GM23338 (cell line): ENCODE results near the gene SUSD2. TPM values are rescaled to one million over a fixed set of nuclear protein-coding genes. Genes with fewer than 3 reads are reported as not detected.

Source experiments
- ATAC-seq: fragments of 200-7000 bp; cut with Tn5 transposase; 3 replicates; pipeline ENCODE4 v1.9.1; 2020
- DNase-seq: peaks from one replicate; pipeline ENCODE4 v3.0.0-alpha.2; 2015; ENCODE audit warnings: low spot score
- H2AFZ ChIP-seq: fragments of 200-600 bp; sonication (generic); 2 replicates; pipeline ENCODE4 v1.8.0; 2016; ENCODE audit warnings: antibody characterized with exemption, mild to moderate bottlenecking, moderate library complexity
- H3F3A ChIP-seq: fragments of 200-600 bp; sonication (generic); replicated peaks from 2 replicates; pipeline ENCODE4 v1.8.0; 2017; ENCODE audit warnings: antibody characterized with exemption, mixed run types, low read depth
- H3K27ac ChIP-seq: fragments of 200-600 bp; sonication (generic); 2 replicates; pipeline ENCODE4 v1.6.1; 2016; ENCODE audit warnings: low read depth
- H3K27me3 ChIP-seq: fragments of 200-600 bp; sonication (generic); 2 replicates; pipeline ENCODE4 v1.8.0; 2016; ENCODE audit warnings: mild to moderate bottlenecking, mixed run types, moderate library complexity; ENCODE audit not compliant: insufficient read depth
- H3K36me3 ChIP-seq: fragments of 200-600 bp; sonication (generic); 2 replicates; pipeline ENCODE4 v1.8.0; 2016; ENCODE audit warnings: mild to moderate bottlenecking; ENCODE audit not compliant: insufficient read depth
- H3K4me1 ChIP-seq: fragments of 200-600 bp; sonication (generic); 2 replicates; pipeline ENCODE4 v1.8.0; 2016; ENCODE audit warnings: mild to moderate bottlenecking, moderate library complexity; ENCODE audit not compliant: insufficient read depth
- H3K4me2 ChIP-seq: fragments of 200-600 bp; sonication (generic); 2 replicates; pipeline ENCODE4 v1.7.1; 2017; ENCODE audit warnings: mixed run types
- H3K4me3 ChIP-seq: fragments of 200-600 bp; sonication (generic); 2 replicates; pipeline ENCODE4 v1.6.1; 2016; ENCODE audit warnings: mixed run types
- H3K79me2 ChIP-seq: fragments of 200-600 bp; sonication (generic); replicated peaks from 2 replicates; pipeline ENCODE4 v1.8.0; 2017; ENCODE audit warnings: mild to moderate bottlenecking; ENCODE audit not compliant: insufficient read depth
- H3K9me2 ChIP-seq: fragments of 200-600 bp; sonication (generic); 2 replicates; pipeline ENCODE4 v1.8.0; 2017; ENCODE audit not compliant: insufficient read depth
- H4K20me1 ChIP-seq: fragments of 200-600 bp; sonication (generic); replicated peaks from 2 replicates; pipeline ENCODE4 v1.8.0; 2017; ENCODE audit warnings: mild to moderate bottlenecking; ENCODE audit not compliant: insufficient read depth
- H3K27ac Mint-ChIP-seq: 2 replicates; pipeline ENCODE4 v1.8.0; 2020; ENCODE audit warnings: inconsistent platforms, mild to moderate bottlenecking, moderate library complexity, mixed read lengths
- H3K27me3 Mint-ChIP-seq: 3 replicates; pipeline ENCODE4 v1.8.0; 2022; ENCODE audit warnings: low read depth, mild to moderate bottlenecking, moderate library complexity, mixed read lengths, inconsistent platforms; ENCODE audit not compliant: insufficient read depth, poor library complexity
- H3K36me3 Mint-ChIP-seq: 3 replicates; pipeline ENCODE4 v1.8.0; 2021; ENCODE audit warnings: low read depth, mild to moderate bottlenecking, inconsistent platforms, moderate library complexity, mixed read lengths
- H3K4me1 Mint-ChIP-seq: 3 replicates; pipeline ENCODE4 v1.8.0; 2020; ENCODE audit warnings: mild to moderate bottlenecking, inconsistent platforms, mixed read lengths
- H3K4me3 Mint-ChIP-seq: 3 replicates; pipeline ENCODE4 v1.8.0; 2021; ENCODE audit warnings: moderate library complexity, mild to moderate bottlenecking, inconsistent platforms, mixed read lengths
- H3K9me3 Mint-ChIP-seq: 3 replicates; pipeline ENCODE4 v1.8.0; 2020; ENCODE audit warnings: moderate library complexity, mild to moderate bottlenecking, inconsistent platforms, mixed read lengths
- EZH2 ChIP-seq: fragments of 200-600 bp; sonication (generic); IDR thresholded peaks from one replicate; pipeline ENCODE4 v1.8.0; 2017; ENCODE audit warnings: antibody characterized with exemption, mild to moderate bottlenecking, low read depth; ENCODE audit not compliant: unreplicated experiment
- EZH2phosphoT487 ChIP-seq: fragments of 200-600 bp; sonication (generic); IDR thresholded peaks from one replicate; pipeline ENCODE4 v1.8.1; 2018; ENCODE audit warnings: antibody characterized with exemption; ENCODE audit not compliant: unreplicated experiment
- NANOG ChIP-seq: IDR thresholded peaks from 2 replicates; pipeline ENCODE4 v1.6.1; 2016; ENCODE audit warnings: antibody characterized with exemption, borderline replicate concordance
- POLR2AphosphoS5 ChIP-seq: IDR thresholded peaks from 2 replicates; pipeline ENCODE4 v1.6.1; 2016; ENCODE audit warnings: antibody characterized with exemption, low read depth
- STAT1 ChIP-seq: IDR thresholded peaks from one replicate; pipeline ENCODE4 v1.6.1; 2016; ENCODE audit warnings: antibody characterized with exemption; ENCODE audit not compliant: unreplicated experiment
- ZNF114 ChIP-seq: fragments of 250-450 bp; sonication (Bioruptor Pico); IDR thresholded peaks from 2 replicates; pipeline ENCODE4 v1.5.0; 2020; ENCODE audit warnings: mild to moderate bottlenecking, moderate library complexity
- ZNF462 ChIP-seq: fragments of 250-450 bp; sonication (Bioruptor Pico); IDR thresholded peaks from 2 replicates; pipeline ENCODE4 v1.5.0; 2020; ENCODE audit warnings: mild to moderate bottlenecking, moderate library complexity
- polyA plus RNA-seq: library from polyadenylated mRNA; unstranded; fragments of >200 nt; fragmentation: Nextera tagmentation; extraction: Ambion mirVana; gene quantifications from 2 replicates; pipeline ENCODE4 v1.2.1, GENCODE V29; 2016
- total RNA-seq: library from RNA; depleted of rRNA; stranded (reverse); fragments of >200 nt; shearing (Covaris generic); gene quantifications from 2 replicates; pipeline ENCODE4 v1.2.3, GENCODE V29; 2014

The SUSD2 gene
- total and polyA plus RNA-seq, 2 experiments from 2014 or later = 0.74 to 2.1 TPM

- no peak for TF ChIP-seq ZNF462 (CRISPR knock-in tag)
These were observed 47.9 kb upstream of the SUSD2 start (continued) for GRCh38 chr22:24133187-24133965.

- Histone ChIP-seq H4K20me1 (no peaks in the 10 kb centered on the region; the same call in 1 of the 2 replicates), H3K36me3 (no peaks in the 10 kb centered on the region), H3K79me2 (no peaks in the 10 kb centered on the region), H3K27ac (no peak overlapping the region), H3F3A (no peaks in the 10 kb centered on the region), H2AFZ (no peak overlapping the region), H3K4me3 (no peak overlapping the region), H3K4me1 (no peaks in the 10 kb centered on the region), H3K9me2 (no peaks in the 10 kb centered on the region), H3K4me2 (no peak overlapping the region), H3K27me3 (no peaks in the 10 kb centered on the region)
- H3K4me1 Mint-ChIP-seq = peaks cover 5% of the 10 kb centered on the region; the same call in 2 of the 3 replicates
- H3K36me3 Mint-ChIP-seq = peaks cover 10% of the 10 kb centered on the region
- no peak overlapping the region for H3K4me3 Mint-ChIP-seq
- H3K9me3 Mint-ChIP-seq = no peaks in the 10 kb centered on the region
- ATAC-seq (no peak; the same call in 2 of the 3 replicates), DNase-seq (peak; percentile 34)
- H3K27me3 Mint-ChIP-seq = peaks cover 12% of the 10 kb centered on the region
- H3K27ac Mint-ChIP-seq = no peak overlapping the region; the same call in 1 of the 2 replicates
- TF ChIP-seq ZNF114 (CRISPR knock-in tag) (no peak), EZH2 (no peak), NANOG (no peak), ZNF462 (CRISPR knock-in tag) (no peak), EZH2phosphoT487 (no peak), STAT1 (no peak), POLR2AphosphoS5 (no peak)
These were observed 47.0 kb upstream of the SUSD2 start for GRCh38 chr22:24134090-24134846.
